HEK293 (cell line): ENCODE results near the gene KIF4B.

Experiments
- HOXA7 ChIP-seq: sonication (generic); formaldehyde crosslinking; IDR thresholded peaks from 2 replicates; pipeline ENCODE4 v1.8.1; 2022; ENCODE audit warnings: missing genetic modification reagents, borderline replicate concordance
- RBAK ChIP-seq: fragments of 450-650 bp; formaldehyde crosslinking; IDR thresholded peaks from 2 replicates; pipeline ENCODE4 v1.5.1; 2016; ENCODE audit warnings: missing biosample characterization, missing genetic modification characterization
- YY1 ChIP-seq: fragments of 450-650 bp; formaldehyde crosslinking; IDR thresholded peaks from 2 replicates; pipeline ENCODE4 v1.5.1; 2018; ENCODE audit warnings: missing biosample characterization, missing genetic modification characterization
- ZNF138 ChIP-seq: fragments of 450-650 bp; formaldehyde crosslinking; IDR thresholded peaks from 2 replicates; pipeline ENCODE4 v1.5.1; 2016; ENCODE audit warnings: missing biosample characterization, missing genetic modification characterization, borderline replicate concordance
- ZNF350 ChIP-seq: fragments of 450-650 bp; formaldehyde crosslinking; IDR thresholded peaks from 2 replicates; pipeline ENCODE4 v1.5.0; 2017; ENCODE audit warnings: missing biosample characterization, mild to moderate bottlenecking, missing genetic modification characterization
- ZNF510 ChIP-seq: fragments of 450-650 bp; formaldehyde crosslinking; IDR thresholded peaks from 2 replicates; pipeline ENCODE4 v1.5.1; 2018; ENCODE audit warnings: mild to moderate bottlenecking, missing genetic modification characterization, missing biosample characterization; ENCODE audit not compliant: insufficient replicate concordance
- ZNF558 ChIP-seq: fragments of 450-650 bp; formaldehyde crosslinking; IDR thresholded peaks from 2 replicates; pipeline ENCODE4 v1.5.1; 2016; ENCODE audit warnings: missing biosample characterization, missing genetic modification characterization
- ZNF621 ChIP-seq: fragments of 450-650 bp; formaldehyde crosslinking; IDR thresholded peaks from 2 replicates; pipeline ENCODE4 v1.5.1; 2017; ENCODE audit warnings: missing biosample characterization, missing genetic modification characterization
- ZSCAN30 ChIP-seq: fragments of 450-650 bp; IDR thresholded peaks from 2 replicates; pipeline ENCODE4 v1.5.1; 2018; ENCODE audit warnings: missing biosample characterization, mild to moderate bottlenecking, missing genetic modification characterization, moderate library complexity
- TF ChIP-seq, protein P1 (sequence below): fragments of 450-650 bp; formaldehyde crosslinking; IDR thresholded peaks from 2 replicates; pipeline ENCODE4 v1.5.1; 2016; ENCODE audit warnings: missing biosample characterization, missing genetic modification characterization
- TF ChIP-seq, protein P2 (sequence below): fragments of 450-650 bp; formaldehyde crosslinking; IDR thresholded peaks from 2 replicates; pipeline ENCODE4 v1.5.1; 2016; ENCODE audit warnings: missing biosample characterization, missing genetic modification characterization
- TF ChIP-seq, protein P3 (sequence below): fragments of 450-650 bp; formaldehyde crosslinking; IDR thresholded peaks from 2 replicates; pipeline ENCODE4 v1.5.1; 2016; ENCODE audit warnings: missing biosample characterization, missing genetic modification characterization
- TF ChIP-seq, protein P4 (sequence below): fragments of 450-650 bp; formaldehyde crosslinking; IDR thresholded peaks from 2 replicates; pipeline ENCODE4 v1.5.1; 2016; ENCODE audit warnings: missing biosample characterization, missing genetic modification characterization

DNA sequence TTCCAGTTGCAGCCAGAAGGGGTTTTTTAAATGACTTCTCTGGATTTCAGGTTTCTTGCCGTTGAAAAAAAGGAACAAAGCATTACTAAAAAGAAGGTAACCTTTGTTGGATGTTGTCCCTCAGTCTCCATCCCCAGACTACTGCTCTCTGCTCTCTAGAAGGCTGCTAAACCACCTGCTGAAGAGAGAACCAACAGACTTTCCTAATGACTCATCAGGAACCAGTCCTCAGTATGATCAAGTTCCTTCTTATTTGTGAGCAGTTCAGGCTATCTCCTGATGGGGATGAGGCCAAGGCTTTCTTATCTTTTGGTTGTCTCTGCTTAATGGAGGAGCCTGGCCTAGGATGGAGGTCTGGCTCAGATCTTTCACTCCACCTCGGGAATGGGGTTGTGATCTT lies 4.1 kb downstream of the KIF4B start:
- TF ChIP-seq HOXA7 (CRISPR knock-in tag) (no peak), ZNF510 (tag by site-specific recombination) (no peak), YY1 (tag by site-specific recombination) (no peak), ZNF138 (no peak), ZNF350 (tag by site-specific recombination) (no peak), ZNF558 (tag by site-specific recombination) (no peak), RBAK (tag by site-specific recombination) (no peak), ZNF621 (tag by site-specific recombination) (no peak), ZSCAN30 (tag by site-specific recombination) (no peak)
- TF ChIP-seq, protein P1, sequence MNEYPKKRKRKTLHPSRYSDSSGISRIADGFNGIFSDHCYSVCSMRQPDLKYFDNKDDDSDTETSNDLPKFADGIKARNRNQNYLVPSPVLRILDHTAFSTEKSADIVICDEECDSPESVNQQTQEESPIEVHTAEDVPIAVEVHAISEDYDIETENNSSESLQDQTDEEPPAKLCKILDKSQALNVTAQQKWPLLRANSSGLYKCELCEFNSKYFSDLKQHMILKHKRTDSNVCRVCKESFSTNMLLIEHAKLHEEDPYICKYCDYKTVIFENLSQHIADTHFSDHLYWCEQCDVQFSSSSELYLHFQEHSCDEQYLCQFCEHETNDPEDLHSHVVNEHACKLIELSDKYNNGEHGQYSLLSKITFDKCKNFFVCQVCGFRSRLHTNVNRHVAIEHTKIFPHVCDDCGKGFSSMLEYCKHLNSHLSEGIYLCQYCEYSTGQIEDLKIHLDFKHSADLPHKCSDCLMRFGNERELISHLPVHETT (tag by site-specific recombination): no peak
- TF ChIP-seq, protein P2, sequence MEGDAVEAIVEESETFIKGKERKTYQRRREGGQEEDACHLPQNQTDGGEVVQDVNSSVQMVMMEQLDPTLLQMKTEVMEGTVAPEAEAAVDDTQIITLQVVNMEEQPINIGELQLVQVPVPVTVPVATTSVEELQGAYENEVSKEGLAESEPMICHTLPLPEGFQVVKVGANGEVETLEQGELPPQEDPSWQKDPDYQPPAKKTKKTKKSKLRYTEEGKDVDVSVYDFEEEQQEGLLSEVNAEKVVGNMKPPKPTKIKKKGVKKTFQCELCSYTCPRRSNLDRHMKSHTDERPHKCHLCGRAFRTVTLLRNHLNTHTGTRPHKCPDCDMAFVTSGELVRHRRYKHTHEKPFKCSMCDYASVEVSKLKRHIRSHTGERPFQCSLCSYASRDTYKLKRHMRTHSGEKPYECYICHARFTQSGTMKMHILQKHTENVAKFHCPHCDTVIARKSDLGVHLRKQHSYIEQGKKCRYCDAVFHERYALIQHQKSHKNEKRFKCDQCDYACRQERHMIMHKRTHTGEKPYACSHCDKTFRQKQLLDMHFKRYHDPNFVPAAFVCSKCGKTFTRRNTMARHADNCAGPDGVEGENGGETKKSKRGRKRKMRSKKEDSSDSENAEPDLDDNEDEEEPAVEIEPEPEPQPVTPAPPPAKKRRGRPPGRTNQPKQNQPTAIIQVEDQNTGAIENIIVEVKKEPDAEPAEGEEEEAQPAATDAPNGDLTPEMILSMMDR: no peak
- TF ChIP-seq, protein P3, sequence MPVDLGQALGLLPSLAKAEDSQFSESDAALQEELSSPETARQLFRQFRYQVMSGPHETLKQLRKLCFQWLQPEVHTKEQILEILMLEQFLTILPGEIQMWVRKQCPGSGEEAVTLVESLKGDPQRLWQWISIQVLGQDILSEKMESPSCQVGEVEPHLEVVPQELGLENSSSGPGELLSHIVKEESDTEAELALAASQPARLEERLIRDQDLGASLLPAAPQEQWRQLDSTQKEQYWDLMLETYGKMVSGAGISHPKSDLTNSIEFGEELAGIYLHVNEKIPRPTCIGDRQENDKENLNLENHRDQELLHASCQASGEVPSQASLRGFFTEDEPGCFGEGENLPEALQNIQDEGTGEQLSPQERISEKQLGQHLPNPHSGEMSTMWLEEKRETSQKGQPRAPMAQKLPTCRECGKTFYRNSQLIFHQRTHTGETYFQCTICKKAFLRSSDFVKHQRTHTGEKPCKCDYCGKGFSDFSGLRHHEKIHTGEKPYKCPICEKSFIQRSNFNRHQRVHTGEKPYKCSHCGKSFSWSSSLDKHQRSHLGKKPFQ (tag by site-specific recombination): no peak
- TF ChIP-seq, protein P4, sequence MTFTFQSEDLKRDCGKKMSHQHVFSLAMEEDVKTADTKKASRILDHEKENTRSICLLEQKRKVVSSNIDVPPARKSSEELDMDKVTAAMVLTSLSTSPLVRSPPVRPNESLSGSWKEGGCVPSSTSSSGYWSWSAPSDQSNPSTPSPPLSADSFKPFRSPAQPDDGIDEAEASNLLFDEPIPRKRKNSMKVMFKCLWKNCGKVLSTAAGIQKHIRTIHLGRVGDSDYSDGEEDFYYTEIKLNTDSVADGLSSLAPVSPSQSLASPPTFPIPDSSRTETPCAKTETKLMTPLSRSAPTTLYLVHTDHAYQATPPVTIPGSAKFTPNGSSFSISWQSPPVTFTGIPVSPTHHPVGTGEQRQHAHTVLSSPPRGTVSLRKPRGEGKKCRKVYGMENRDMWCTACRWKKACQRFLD (tag by site-specific recombination): no peak
